Transverse colon (tissue), 3 donors: ENCODE measurements around the gene TEDC1.

ENCODE experiments used
- CTCF ChIP-seq, 5 experiments: fragments of 200-600 bp in 3 of 5; fragments of 450-650 bp in 2 of 5; sonication (generic) in 3 of 5; IDR thresholded peaks; 1 replicate in 2 of 5; 2 replicates in 3 of 5; pipeline ENCODE4 v1.5.1; 2016 to 2017; ENCODE audit warnings: antibody characterized with exemption in 5 of 5, inconsistent platforms in 3 of 5, mild to moderate bottlenecking in 2 of 5, moderate library complexity in 1 of 5
- EP300 ChIP-seq: sonication (generic); formaldehyde crosslinking; IDR thresholded peaks from one replicate; pipeline ENCODE4 v1.6.1; 2017; ENCODE audit warnings: antibody characterized with exemption, low read depth
- POLR2A ChIP-seq: fragments of 450-650 bp; IDR thresholded peaks from one replicate; pipeline ENCODE4 v1.6.1; 2016; ENCODE audit warnings: antibody characterized with exemption, mild to moderate bottlenecking, moderate library complexity

DNA sequence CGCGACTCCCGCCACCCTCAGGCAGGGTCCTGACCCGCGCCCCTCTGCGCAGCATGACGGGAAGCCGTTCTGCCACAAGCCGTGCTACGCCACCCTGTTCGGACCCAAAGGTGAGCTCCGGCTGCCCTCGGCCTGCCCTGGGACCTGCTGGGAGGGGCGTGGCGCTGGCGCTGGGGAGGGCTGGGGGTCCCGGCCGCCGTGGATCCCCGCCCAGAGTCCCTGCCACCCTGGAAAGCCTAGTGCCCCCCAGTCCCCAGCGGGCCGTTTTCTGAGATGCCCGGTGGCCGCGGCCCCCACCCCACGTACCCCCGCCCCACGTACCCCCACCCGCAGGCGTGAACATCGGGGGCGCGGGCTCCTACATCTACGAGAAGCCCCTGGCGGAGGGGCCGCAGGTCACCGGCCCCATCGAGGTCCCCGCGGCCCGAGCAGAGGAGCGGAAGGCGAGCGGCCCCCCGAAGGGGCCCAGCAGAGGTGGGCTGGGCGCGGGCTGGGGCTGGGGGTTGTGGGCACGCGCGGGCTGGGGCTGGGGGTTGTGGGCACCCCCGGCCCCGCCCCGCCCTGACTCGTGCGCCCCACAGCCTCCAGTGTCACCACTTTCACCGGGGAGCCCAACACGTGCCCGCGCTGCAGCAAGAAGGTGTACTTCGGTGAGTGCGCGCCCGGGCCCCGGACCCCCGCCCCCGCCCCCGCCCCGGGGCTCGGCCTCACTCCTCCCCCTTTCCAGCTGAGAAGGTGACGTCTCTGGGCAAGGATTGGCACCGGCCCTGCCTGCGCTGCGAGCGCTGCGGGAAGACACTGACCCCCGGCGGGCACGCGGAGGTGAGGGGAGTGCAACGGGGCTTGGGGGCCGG is 12.4 kb upstream of the TEDC1 start:
- TF ChIP-seq CTCF (IDR thresholded peaks at IDR 0.05) (no peak), EP300 (no peak), POLR2A (no peak)
